Fibroblast of mammary gland (primary cell): Measurements from ENCODE around the gene CCDC190.
"Not testable (repeated sequence)": the region's sequence is repeated elsewhere in the genome, so short reads cannot be mapped to it uniquely, and the experiment has no call there.

Experiments
- DNase-seq: peaks from one replicate; pipeline ENCODE4 v3.0.0-alpha.2; 2010; ENCODE audit warnings: low read depth
- H3K4me3 ChIP-seq: 2 replicates; pipeline ENCODE4 v1.5.1; 2011; ENCODE audit warnings: low read depth, mild to moderate bottlenecking, low read length, moderate library complexity; ENCODE audit not compliant: control insufficient read depth
- CTCF ChIP-seq: conservative IDR thresholded peaks from 2 replicates; pipeline ENCODE4 v1.5.1; 2011; ENCODE audit warnings: low read depth, low read length, inconsistent platforms; ENCODE audit not compliant: control insufficient read depth, insufficient read depth

The CCDC190 gene

GRCh38 chr1:162892906-162893611, 32.1 kb upstream of the CCDC190 start:
- peak; percentile 78 for DNase-seq
- no peak overlapping the region for H3K4me3 ChIP-seq
- TF ChIP-seq CTCF: no peak

GRCh38 chr1:162889989-162890388, 29.0 kb upstream of the CCDC190 start:
- no peak for DNase-seq
- no peak for TF ChIP-seq CTCF
- H3K4me3 ChIP-seq: no peak overlapping the region

GRCh38 chr1:162886705-162887104, 25.7 kb upstream of the CCDC190 start:
- DNase-seq: peak; percentile 20
- no peak overlapping the region for H3K4me3 ChIP-seq
- no peak for TF ChIP-seq CTCF

- H3K4me3 ChIP-seq: no peak overlapping the region
- TF ChIP-seq CTCF: no peak
- no peak for DNase-seq
Measured at GRCh38 chr1:162885265-162885664, 24.3 kb upstream of the CCDC190 start.

- DNase-seq: no peak
- H3K4me3 ChIP-seq: no peak overlapping the region
- TF ChIP-seq CTCF: no peak
Measured at GRCh38 chr1:162884831-162885230, 23.9 kb upstream of the CCDC190 start.

- no peak for TF ChIP-seq CTCF
- no peak overlapping the region for H3K4me3 ChIP-seq
- peak; percentile 36 for DNase-seq
Measured at GRCh38 chr1:162882248-162882674, 21.3 kb upstream of the CCDC190 start.

GRCh38 chr1:162881590-162881989, 20.6 kb upstream of the CCDC190 start:
- DNase-seq: no peak

GRCh38 chr1:162880617-162881016, 19.6 kb upstream of the CCDC190 start:
- not testable (repeated sequence) for H3K4me3 ChIP-seq

More at GRCh38 chr1:162881590-162881989, 20.6 kb upstream of the CCDC190 start:
- no peak for TF ChIP-seq CTCF
- no peak overlapping the region for H3K4me3 ChIP-seq

More at GRCh38 chr1:162880617-162881016, 19.6 kb upstream of the CCDC190 start:
- DNase-seq: not testable (repeated sequence)
